GM23338 (cell line): ENCODE data around the gene IQCM. TPM values are rescaled to one million over a fixed set of nuclear protein-coding genes. Genes with fewer than 3 reads are reported as not detected.

Source experiments
- ATAC-seq: fragments of 200-7000 bp; cut with Tn5 transposase; 3 replicates; pipeline ENCODE4 v1.9.1; 2020
- DNase-seq: peaks from one replicate; pipeline ENCODE4 v3.0.0-alpha.2; 2015; ENCODE audit warnings: low spot score
- H2AFZ ChIP-seq: fragments of 200-600 bp; sonication (generic); 2 replicates; pipeline ENCODE4 v1.8.0; 2016; ENCODE audit warnings: antibody characterized with exemption, mild to moderate bottlenecking, moderate library complexity
- H3F3A ChIP-seq: fragments of 200-600 bp; sonication (generic); replicated peaks from 2 replicates; pipeline ENCODE4 v1.8.0; 2017; ENCODE audit warnings: antibody characterized with exemption, mixed run types, low read depth
- H3K27ac ChIP-seq: fragments of 200-600 bp; sonication (generic); 2 replicates; pipeline ENCODE4 v1.6.1; 2016; ENCODE audit warnings: low read depth
- H3K27me3 ChIP-seq: fragments of 200-600 bp; sonication (generic); 2 replicates; pipeline ENCODE4 v1.8.0; 2016; ENCODE audit warnings: mild to moderate bottlenecking, mixed run types, moderate library complexity; ENCODE audit not compliant: insufficient read depth
- H3K36me3 ChIP-seq: fragments of 200-600 bp; sonication (generic); 2 replicates; pipeline ENCODE4 v1.8.0; 2016; ENCODE audit warnings: mild to moderate bottlenecking; ENCODE audit not compliant: insufficient read depth
- H3K4me1 ChIP-seq: fragments of 200-600 bp; sonication (generic); 2 replicates; pipeline ENCODE4 v1.8.0; 2016; ENCODE audit warnings: mild to moderate bottlenecking, moderate library complexity; ENCODE audit not compliant: insufficient read depth
- H3K4me2 ChIP-seq: fragments of 200-600 bp; sonication (generic); 2 replicates; pipeline ENCODE4 v1.7.1; 2017; ENCODE audit warnings: mixed run types
- H3K4me3 ChIP-seq: fragments of 200-600 bp; sonication (generic); 2 replicates; pipeline ENCODE4 v1.6.1; 2016; ENCODE audit warnings: mixed run types
- H3K79me2 ChIP-seq: fragments of 200-600 bp; sonication (generic); replicated peaks from 2 replicates; pipeline ENCODE4 v1.8.0; 2017; ENCODE audit warnings: mild to moderate bottlenecking; ENCODE audit not compliant: insufficient read depth
- H3K9me2 ChIP-seq: fragments of 200-600 bp; sonication (generic); 2 replicates; pipeline ENCODE4 v1.8.0; 2017; ENCODE audit not compliant: insufficient read depth
- H4K20me1 ChIP-seq: fragments of 200-600 bp; sonication (generic); replicated peaks from 2 replicates; pipeline ENCODE4 v1.8.0; 2017; ENCODE audit warnings: mild to moderate bottlenecking; ENCODE audit not compliant: insufficient read depth
- H3K27ac Mint-ChIP-seq: 2 replicates; pipeline ENCODE4 v1.8.0; 2020; ENCODE audit warnings: inconsistent platforms, mild to moderate bottlenecking, moderate library complexity, mixed read lengths
- H3K27me3 Mint-ChIP-seq: 3 replicates; pipeline ENCODE4 v1.8.0; 2022; ENCODE audit warnings: low read depth, mild to moderate bottlenecking, moderate library complexity, mixed read lengths, inconsistent platforms; ENCODE audit not compliant: insufficient read depth, poor library complexity
- H3K36me3 Mint-ChIP-seq: 3 replicates; pipeline ENCODE4 v1.8.0; 2021; ENCODE audit warnings: low read depth, mild to moderate bottlenecking, inconsistent platforms, moderate library complexity, mixed read lengths
- H3K4me1 Mint-ChIP-seq: 3 replicates; pipeline ENCODE4 v1.8.0; 2020; ENCODE audit warnings: mild to moderate bottlenecking, inconsistent platforms, mixed read lengths
- H3K4me3 Mint-ChIP-seq: 3 replicates; pipeline ENCODE4 v1.8.0; 2021; ENCODE audit warnings: moderate library complexity, mild to moderate bottlenecking, inconsistent platforms, mixed read lengths
- H3K9me3 Mint-ChIP-seq: 3 replicates; pipeline ENCODE4 v1.8.0; 2020; ENCODE audit warnings: moderate library complexity, mild to moderate bottlenecking, inconsistent platforms, mixed read lengths
- CREB1 ChIP-seq: fragments of 250-450 bp; sonication (Bioruptor Pico); IDR thresholded peaks from 2 replicates; pipeline ENCODE4 v1.5.0; 2020; ENCODE audit warnings: low read depth, mild to moderate bottlenecking, moderate library complexity
- CTCF ChIP-seq, 2 experiments: fragments of 200-600 bp in 1 of 2; sonication (generic) in 1 of 2; conservative IDR thresholded peaks; 2 replicates each; pipeline versions ENCODE4 v1.5.1 to v1.6.1; 2016 to 2017; ENCODE audit warnings: antibody characterized with exemption in 2 of 2, low read depth in 2 of 2, mild to moderate bottlenecking in 2 of 2, moderate library complexity in 1 of 2
- EZH2 ChIP-seq: fragments of 200-600 bp; sonication (generic); IDR thresholded peaks from one replicate; pipeline ENCODE4 v1.8.0; 2017; ENCODE audit warnings: antibody characterized with exemption, mild to moderate bottlenecking, low read depth; ENCODE audit not compliant: unreplicated experiment
- EZH2phosphoT487 ChIP-seq: fragments of 200-600 bp; sonication (generic); IDR thresholded peaks from one replicate; pipeline ENCODE4 v1.8.1; 2018; ENCODE audit warnings: antibody characterized with exemption; ENCODE audit not compliant: unreplicated experiment
- JUNB ChIP-seq: IDR thresholded peaks from one replicate; pipeline ENCODE4 v1.6.1; 2016; ENCODE audit warnings: antibody characterized with exemption; ENCODE audit not compliant: unreplicated experiment
- NANOG ChIP-seq: IDR thresholded peaks from 2 replicates; pipeline ENCODE4 v1.6.1; 2016; ENCODE audit warnings: antibody characterized with exemption, borderline replicate concordance
- POLR2AphosphoS5 ChIP-seq: IDR thresholded peaks from 2 replicates; pipeline ENCODE4 v1.6.1; 2016; ENCODE audit warnings: antibody characterized with exemption, low read depth
- REST ChIP-seq: IDR thresholded peaks from one replicate; pipeline ENCODE4 v1.6.1; 2018; ENCODE audit warnings: antibody characterized with exemption; ENCODE audit not compliant: unreplicated experiment
- STAT1 ChIP-seq: IDR thresholded peaks from one replicate; pipeline ENCODE4 v1.6.1; 2016; ENCODE audit warnings: antibody characterized with exemption; ENCODE audit not compliant: unreplicated experiment
- ZNF331 ChIP-seq: fragments of 250-450 bp; sonication (Bioruptor Pico); IDR thresholded peaks from 2 replicates; pipeline ENCODE4 v1.5.0; 2020; ENCODE audit warnings: low read depth, mild to moderate bottlenecking, moderate library complexity
- long read RNA-seq: library from polyadenylated mRNA; unstranded; transcript quantifications from one replicate; pipeline ENCODE4 v2.0.0, GENCODE V29; 2020; ENCODE audit not compliant: unreplicated experiment
- polyA plus RNA-seq: library from polyadenylated mRNA; unstranded; fragments of >200 nt; fragmentation: Nextera tagmentation; extraction: Ambion mirVana; gene quantifications from 2 replicates; pipeline ENCODE4 v1.2.1, GENCODE V29; 2016
- total RNA-seq: library from RNA; depleted of rRNA; stranded (reverse); fragments of >200 nt; shearing (Covaris generic); gene quantifications from 2 replicates; pipeline ENCODE4 v1.2.3, GENCODE V29; 2014; rRNA removed
- TF ChIP-seq, protein P1 (sequence below): IDR thresholded peaks from 2 replicates; pipeline ENCODE4 v1.6.1; 2016; ENCODE audit warnings: antibody characterized with exemption

Gene IQCM
- total RNA-seq: not detected in 2 replicates
- polyA plus RNA-seq: 0.24 TPM in 1 of 2 replicates, not detected in the other
- long read RNA-seq: 0 reads

DNA sequence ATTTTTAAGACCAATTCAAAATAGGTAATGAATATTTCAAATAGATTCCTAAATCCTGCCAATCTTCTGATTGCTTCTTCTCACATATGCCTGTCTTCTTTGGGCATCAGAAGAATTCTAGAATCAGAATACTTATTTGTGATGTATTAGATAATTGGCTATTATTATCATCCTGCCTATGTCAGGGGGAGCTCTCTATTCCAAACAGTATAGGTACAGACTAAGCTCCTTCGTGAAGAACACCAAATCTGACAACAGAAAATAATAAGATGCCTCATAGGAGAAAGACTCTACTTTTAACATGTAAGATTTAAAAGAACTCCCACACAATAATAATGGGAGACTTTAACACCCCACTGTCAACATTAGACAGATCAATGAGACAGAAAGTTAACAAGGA, at the start of gene IQCM:
Gene IQCM, minus strand, starts transcription at position 101 of the 400 bp plus-strand sequence. CDS start 73,152 bp downstream, outside the sequence.
- Histone ChIP-seq H3K27ac (no peak within 1 kb of the TSS), H3K79me2 (no peaks in the 10 kb centered on the region), H3K27me3 (no peaks in the 10 kb centered on the region), H4K20me1 (no peaks in the 10 kb centered on the region), H3K4me1 (no peaks in the 10 kb centered on the region), H3F3A (no peaks in the 10 kb centered on the region), H3K36me3 (no peaks in the 10 kb centered on the region), H2AFZ (no peak within 1 kb of the TSS), H3K9me2 (no peaks in the 10 kb centered on the region), H3K4me3 (no peak within 1 kb of the TSS), H3K4me2 (no peak within 1 kb of the TSS)
- H3K27me3 Mint-ChIP-seq: no peaks in the 10 kb centered on the region
- no peaks in the 10 kb centered on the region for H3K4me1 Mint-ChIP-seq
- H3K9me3 Mint-ChIP-seq: no peaks in the 10 kb centered on the region
- H3K27ac Mint-ChIP-seq: no peak within 1 kb of the TSS
- H3K36me3 Mint-ChIP-seq: no peaks in the 10 kb centered on the region
- no peak within 1 kb of the TSS for H3K4me3 Mint-ChIP-seq
- TF ChIP-seq REST: no peak
- TF ChIP-seq CREB1 (CRISPR knock-in tag): no peak
- TF ChIP-seq STAT1: no peak
- TF ChIP-seq JUNB: no peak
- TF ChIP-seq NANOG: no peak
- TF ChIP-seq POLR2AphosphoS5: no peak
- no peak for TF ChIP-seq EZH2
- ATAC-seq (no peak), DNase-seq (no peak)

GRCh38 chr4:149857446-149857845, 41.8 kb upstream of the IQCM start:
- no peak for ATAC-seq
- H3K36me3 Mint-ChIP-seq: no peaks in the 10 kb centered on the region

More at GRCh38 chr4:149857446-149857845, 41.8 kb upstream of the IQCM start:
- Histone ChIP-seq H3K4me1 (no peaks in the 10 kb centered on the region), H4K20me1 (no peaks in the 10 kb centered on the region), H2AFZ (no peak overlapping the region), H3K36me3 (no peaks in the 10 kb centered on the region), H3F3A (no peaks in the 10 kb centered on the region), H3K4me2 (no peak overlapping the region), H3K27me3 (no peaks in the 10 kb centered on the region), H3K27ac (no peak overlapping the region), H3K79me2 (no peaks in the 10 kb centered on the region), H3K9me2 (0 out of 2 replicates have a peak, but pooled peaks cover 5% of the 10 kb centered on the region), H3K4me3 (no peak overlapping the region)
- no peaks in the 10 kb centered on the region for H3K9me3 Mint-ChIP-seq
- H3K27ac Mint-ChIP-seq: no peak overlapping the region
- H3K4me1 Mint-ChIP-seq: no peaks in the 10 kb centered on the region
- H3K27me3 Mint-ChIP-seq: no peaks in the 10 kb centered on the region
- TF ChIP-seq, protein P1, sequence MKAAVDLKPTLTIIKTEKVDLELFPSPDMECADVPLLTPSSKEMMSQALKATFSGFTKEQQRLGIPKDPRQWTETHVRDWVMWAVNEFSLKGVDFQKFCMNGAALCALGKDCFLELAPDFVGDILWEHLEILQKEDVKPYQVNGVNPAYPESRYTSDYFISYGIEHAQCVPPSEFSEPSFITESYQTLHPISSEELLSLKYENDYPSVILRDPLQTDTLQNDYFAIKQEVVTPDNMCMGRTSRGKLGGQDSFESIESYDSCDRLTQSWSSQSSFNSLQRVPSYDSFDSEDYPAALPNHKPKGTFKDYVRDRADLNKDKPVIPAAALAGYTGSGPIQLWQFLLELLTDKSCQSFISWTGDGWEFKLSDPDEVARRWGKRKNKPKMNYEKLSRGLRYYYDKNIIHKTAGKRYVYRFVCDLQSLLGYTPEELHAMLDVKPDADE: no peak
- TF ChIP-seq NANOG (no peak), EZH2phosphoT487 (no peak), CREB1 (CRISPR knock-in tag) (no peak), POLR2AphosphoS5 (no peak), JUNB (no peak), CTCF (conservative IDR thresholded peaks at IDR 0.05; ENCODE audit: low read depth in 2 of 2) (no peak), ZNF331 (CRISPR knock-in tag) (no peak)
- DNase-seq: no peak
- H3K4me3 Mint-ChIP-seq: no peak overlapping the region
